H9 (cell line): ENCODE results near the gene SH3TC1. TPM values are rescaled to one million over a fixed set of nuclear protein-coding genes. Genes with fewer than 3 reads are reported as not detected.

Experiments
- DNase-seq: peaks from one replicate; pipeline ENCODE4 v3.0.0-alpha.2; 2017
- H2AFZ ChIP-seq: one replicate; pipeline ENCODE4 v1.6.1; 2013; ENCODE audit warnings: mild to moderate bottlenecking, low read length, control low read depth, moderate library complexity
- H2AK5ac ChIP-seq: 2 replicates; pipeline ENCODE4 v1.6.1; 2013; ENCODE audit warnings: low read length, control low read depth, mixed read lengths; ENCODE audit not compliant: insufficient read length
- H2BK120ac ChIP-seq: one replicate; pipeline ENCODE4 v1.6.1; 2013; ENCODE audit warnings: low read depth, mild to moderate bottlenecking, low read length, control low read depth, inconsistent platforms; ENCODE audit not compliant: poor library complexity, severe bottlenecking
- H2BK12ac ChIP-seq: 2 replicates; pipeline ENCODE4 v1.6.1; 2013; ENCODE audit warnings: low read length, control low read depth, mixed read lengths, low read depth; ENCODE audit not compliant: insufficient read length
- H2BK15ac ChIP-seq: 2 replicates; pipeline ENCODE4 v1.6.1; 2013; ENCODE audit warnings: low read depth, low read length, control low read depth
- H2BK20ac ChIP-seq: one replicate; pipeline ENCODE4 v1.6.1; 2013; ENCODE audit warnings: low read depth, mild to moderate bottlenecking, low read length, control low read depth, inconsistent platforms; ENCODE audit not compliant: poor library complexity, severe bottlenecking
- H2BK5ac ChIP-seq: 2 replicates; pipeline ENCODE4 v1.6.1; 2013; ENCODE audit warnings: low read length, control low read depth, mixed read lengths; ENCODE audit not compliant: insufficient read length
- H3K14ac ChIP-seq: 2 replicates; pipeline ENCODE4 v1.6.1; 2013; ENCODE audit warnings: low read length, control low read depth; ENCODE audit not compliant: insufficient read depth
- H3K18ac ChIP-seq: 2 replicates; pipeline ENCODE4 v1.6.1; 2013; ENCODE audit warnings: low read depth, mild to moderate bottlenecking, mixed read lengths, low read length, control low read depth; ENCODE audit not compliant: insufficient read length
- H3K23ac ChIP-seq: 2 replicates; pipeline ENCODE4 v1.6.1; 2013; ENCODE audit warnings: low read length, control low read depth, mixed read lengths, low read depth; ENCODE audit not compliant: insufficient read length
- H3K23me2 ChIP-seq: 2 replicates; pipeline ENCODE4 v1.6.1; 2013; ENCODE audit warnings: low read depth, mild to moderate bottlenecking, mixed read lengths, low read length, control low read depth; ENCODE audit not compliant: insufficient read length, poor library complexity, severe bottlenecking
- H3K27ac ChIP-seq: 2 replicates; pipeline ENCODE4 v1.5.1; 2013; ENCODE audit warnings: low read length, control low read depth, mixed read lengths, low read depth; ENCODE audit not compliant: insufficient read length
- H3K27me3 ChIP-seq: 2 replicates; pipeline ENCODE4 v1.6.1; 2013; ENCODE audit warnings: low read length, control low read depth, inconsistent platforms; ENCODE audit not compliant: insufficient read depth
- H3K4ac ChIP-seq: 2 replicates; pipeline ENCODE4 v1.6.1; 2013; ENCODE audit warnings: low read depth, mild to moderate bottlenecking, control low read depth, inconsistent platforms, low read length, moderate library complexity
- H3K4me1 ChIP-seq: 2 replicates; pipeline ENCODE4 v1.6.1; 2013; ENCODE audit warnings: low read length, control low read depth, inconsistent platforms; ENCODE audit not compliant: insufficient read depth
- H3K4me2 ChIP-seq: 2 replicates; pipeline ENCODE4 v1.6.1; 2013; ENCODE audit warnings: low read length, control low read depth, mixed read lengths; ENCODE audit not compliant: insufficient read length, insufficient read depth
- H3K56ac ChIP-seq: 2 replicates; pipeline ENCODE4 v1.6.1; 2013; ENCODE audit warnings: low read depth, mild to moderate bottlenecking, mixed read lengths, low read length, control low read depth; ENCODE audit not compliant: insufficient read length
- H3K79me1 ChIP-seq: 2 replicates; pipeline ENCODE4 v1.6.1; 2013; ENCODE audit warnings: low read depth, mild to moderate bottlenecking, moderate library complexity, low read length, control low read depth, inconsistent platforms; ENCODE audit not compliant: insufficient read depth, poor library complexity, severe bottlenecking
- H3K79me2 ChIP-seq: 2 replicates; pipeline ENCODE4 v1.6.1; 2013; ENCODE audit warnings: low read length, control low read depth, inconsistent platforms; ENCODE audit not compliant: insufficient read depth
- H3K9ac ChIP-seq: 2 replicates; pipeline ENCODE4 v1.6.1; 2013; ENCODE audit warnings: low read length, control low read depth, mixed read lengths; ENCODE audit not compliant: insufficient read length; ENCODE audit errors: extremely low read depth
- H3K9me3 ChIP-seq: one replicate; pipeline ENCODE4 v1.6.1; 2013; ENCODE audit warnings: low read depth, low read length, inconsistent platforms; ENCODE audit not compliant: control insufficient read depth
- H3T11ph ChIP-seq: one replicate; pipeline ENCODE4 v1.6.1; 2013; ENCODE audit warnings: mild to moderate bottlenecking, low read length, control low read depth, inconsistent platforms
- H4K20me1 ChIP-seq: one replicate; pipeline ENCODE4 v1.6.1; 2013; ENCODE audit not compliant: control insufficient read depth, insufficient read length, insufficient read depth
- H4K5ac ChIP-seq: 2 replicates; pipeline ENCODE4 v1.6.1; 2013; ENCODE audit warnings: low read depth, mild to moderate bottlenecking, mixed read lengths, low read length, control low read depth; ENCODE audit not compliant: insufficient read length
- H4K8ac ChIP-seq: replicated peaks from 2 replicates; pipeline ENCODE4 v1.6.1; 2013; ENCODE audit warnings: low read length, control low read depth, mixed read lengths, low read depth; ENCODE audit not compliant: insufficient read length
- H4K91ac ChIP-seq: 2 replicates; pipeline ENCODE4 v1.6.1; 2013; ENCODE audit warnings: low read depth, mild to moderate bottlenecking, moderate library complexity, mixed read lengths, low read length, control low read depth; ENCODE audit not compliant: insufficient read length
- H3K27ac Mint-ChIP-seq, 3 experiments: 2 replicates in 2 of 3; 3 replicates in 1 of 3; pipeline ENCODE4 v1.8.0; 2020 to 2021; ENCODE audit warnings: mixed read lengths in 3 of 3, mild to moderate bottlenecking in 1 of 3, moderate library complexity in 1 of 3
- H3K27me3 Mint-ChIP-seq: 2 replicates; pipeline ENCODE4 v1.8.0; 2021; ENCODE audit warnings: low read depth, mild to moderate bottlenecking, moderate library complexity, mixed read lengths
- H3K36me3 Mint-ChIP-seq, 3 experiments: 2 replicates in 2 of 3; 3 replicates in 1 of 3; pipeline ENCODE4 v1.8.0; 2020 to 2021; ENCODE audit warnings: low read depth in 3 of 3, mixed read lengths in 3 of 3; ENCODE audit not compliant: insufficient read depth in 1 of 3
- H3K4me1 Mint-ChIP-seq, 2 experiments: 2 replicates each; pipeline ENCODE4 v1.8.0; 2020; ENCODE audit warnings: mixed read lengths in 2 of 2
- H3K4me3 Mint-ChIP-seq, 2 experiments: 2 replicates in 1 of 2; 3 replicates in 1 of 2; pipeline ENCODE4 v1.8.0; 2020 to 2021; ENCODE audit warnings: mild to moderate bottlenecking in 2 of 2, mixed read lengths in 2 of 2, moderate library complexity in 1 of 2
- H3K9me3 Mint-ChIP-seq, 2 experiments: 2 replicates in 1 of 2; 3 replicates in 1 of 2; pipeline ENCODE4 v1.8.0; 2020; ENCODE audit warnings: mild to moderate bottlenecking in 2 of 2, mixed read lengths in 2 of 2, moderate library complexity in 1 of 2
- CTCF ChIP-seq: fragments of 200-600 bp; sonication (generic); conservative IDR thresholded peaks from 3 replicates; pipeline ENCODE4 v1.8.0; 2021; ENCODE audit warnings: antibody characterized with exemption, mild to moderate bottlenecking
- WGBS: extraction: QIAGEN DNeasy Blood & Tissue Kit; methylation state at CpG from one replicate; pipeline ENCODE4 v1.1.7; 2013; ENCODE audit warnings: missing lambda C conversion rate, low lambda C conversion rate, mixed read lengths; ENCODE audit not compliant: insufficient read length; ENCODE audit errors: extremely low coverage; 5-methylcytosine and 5-hydroxymethylcytosine counted together
- total RNA-seq: library from RNA; stranded (reverse); gene quantifications from 2 replicates; pipeline ENCODE4 v1.2.1, GENCODE V29; 2021

The SH3TC1 gene
- total RNA-seq, 1 experiment from 2014 or later, result 0.74 TPM

GRCh38 chr4:8160572-8160971 is 38.5 kb upstream of the SH3TC1 start:
- H2BK120ac ChIP-seq, result no peak overlapping the region
- Mint-ChIP-seq H3K27me3 (peaks cover 58% of the 10 kb centered on the region), H3K4me3 (peak overlapping the region in 1 of 2 experiments; percentile 45; a peak in 1 of 5 replicates), H3K27ac (no peak overlapping the region), H3K9me3 (no peaks in the 10 kb centered on the region), H3K36me3 (no peaks in the 10 kb centered on the region), H3K4me1 (peaks cover 12% of the 10 kb centered on the region in 2 experiments)
- H3T11ph ChIP-seq, result no peak overlapping the region
- no peak for DNase-seq
- H2BK12ac ChIP-seq, result no peak overlapping the region
- peaks cover 8% of the 10 kb centered on the region; the same call in 1 of the 2 replicates for H3K27me3 ChIP-seq
- no peak overlapping the region for H3K27ac ChIP-seq
- no peak overlapping the region for H2BK5ac ChIP-seq
- H4K8ac ChIP-seq, result no peak overlapping the region
- no peak overlapping the region for H2AK5ac ChIP-seq
- WGBS, result no CpG with 5 or more reads among the region's 3 CpGs
- H3K56ac ChIP-seq, result no peak overlapping the region
- H3K4me1 ChIP-seq, result no peaks in the 10 kb centered on the region
- no peak for TF ChIP-seq CTCF
- H3K79me1 ChIP-seq, result no peaks in the 10 kb centered on the region
- no peak overlapping the region for H4K91ac ChIP-seq
- H3K14ac ChIP-seq, result no peak overlapping the region
- no peak overlapping the region for H3K18ac ChIP-seq
- no peaks in the 10 kb centered on the region for H3K79me2 ChIP-seq
- H3K9me3 ChIP-seq, result no peaks in the 10 kb centered on the region
- H3K23me2 ChIP-seq, result peaks cover 9% of the 10 kb centered on the region
- H2AFZ ChIP-seq, result no peak overlapping the region
- H3K4ac ChIP-seq, result no peak overlapping the region
- no peak overlapping the region for H3K4me2 ChIP-seq
- no peak overlapping the region for H3K23ac ChIP-seq
- no peak overlapping the region for H2BK15ac ChIP-seq
- no peak overlapping the region for H2BK20ac ChIP-seq
- H3K9ac ChIP-seq, result no peak overlapping the region
- no peaks in the 10 kb centered on the region for H4K20me1 ChIP-seq
- no peak overlapping the region for H4K5ac ChIP-seq
